HEK293T (cell line): ENCODE measurements around the gene SLCO4A1.

Experiments used
- CTCF ChIA-PET: fragments of 350-600 bp; formaldehyde crosslinking; extraction: SDS; loops from one replicate; lab custom pipeline; 2021; ENCODE audit warnings: antibody characterized with exemption, inconsistent platforms; lab: Yijun Ruan, JAX
- POLR2A ChIA-PET: fragments of 350-600 bp; formaldehyde crosslinking; extraction: SDS; loops from one replicate; lab custom pipeline; 2020; ENCODE audit warnings: antibody characterized with exemption, inconsistent platforms; lab: Yijun Ruan, JAX
- DNase-seq: peaks from one replicate; pipeline ENCODE4 v3.0.0; 2012; ENCODE audit warnings: mixed read lengths; ENCODE audit errors: extremely low spot score
- ARNT ChIP-seq: fragments of 450-650 bp; IDR thresholded peaks from 2 replicates; pipeline ENCODE4 v1.6.1; 2017; ENCODE audit warnings: mild to moderate bottlenecking
- BHLHE40 ChIP-seq: fragments of 450-650 bp; IDR thresholded peaks from 2 replicates; pipeline ENCODE4 v1.6.1; 2016; ENCODE audit warnings: mild to moderate bottlenecking, moderate library complexity, borderline replicate concordance
- CTBP1 ChIP-seq: fragments of 450-650 bp; IDR thresholded peaks from 2 replicates; pipeline ENCODE4 v1.6.1; 2016; ENCODE audit warnings: borderline replicate concordance
- ELF4 ChIP-seq: fragments of 450-650 bp; IDR thresholded peaks from 2 replicates; pipeline ENCODE4 v1.6.1; 2017; ENCODE audit warnings: antibody characterized with exemption
- FOXA1 ChIP-seq: fragments of 450-650 bp; IDR thresholded peaks from 2 replicates; pipeline ENCODE4 v1.6.1; 2016; ENCODE audit warnings: mild to moderate bottlenecking
- FOXK2 ChIP-seq: fragments of 450-650 bp; IDR thresholded peaks from 2 replicates; pipeline ENCODE4 v1.6.1; 2016; ENCODE audit warnings: mild to moderate bottlenecking
- FOXM1 ChIP-seq: fragments of 450-650 bp; IDR thresholded peaks from 2 replicates; pipeline ENCODE4 v1.6.1; 2017; ENCODE audit warnings: mild to moderate bottlenecking, borderline replicate concordance
- HDGF ChIP-seq: fragments of 450-650 bp; IDR thresholded peaks from 2 replicates; pipeline ENCODE4 v1.6.1; 2017; ENCODE audit warnings: antibody characterized with exemption, borderline replicate concordance
- L3MBTL2 ChIP-seq: fragments of 450-650 bp; conservative IDR thresholded peaks from 2 replicates; pipeline ENCODE4 v1.6.1; 2016; ENCODE audit warnings: mild to moderate bottlenecking
- LEF1 ChIP-seq: fragments of 450-650 bp; IDR thresholded peaks from 2 replicates; pipeline ENCODE4 v1.6.1; 2017; ENCODE audit warnings: mild to moderate bottlenecking, borderline replicate concordance
- NFRKB ChIP-seq: fragments of 450-650 bp; IDR thresholded peaks from 2 replicates; pipeline ENCODE4 v1.6.1; 2016; ENCODE audit warnings: mild to moderate bottlenecking, moderate library complexity
- SP1 ChIP-seq: fragments of 450-650 bp; IDR thresholded peaks from 2 replicates; pipeline ENCODE4 v1.6.1; 2017
- SUZ12 ChIP-seq: fragments of 450-650 bp; IDR thresholded peaks from 2 replicates; pipeline ENCODE4 v1.6.1; 2016; ENCODE audit warnings: mild to moderate bottlenecking
- TARDBP ChIP-seq: fragments of 450-650 bp; IDR thresholded peaks from 2 replicates; pipeline ENCODE4 v1.6.1; 2016
- ZNF384 ChIP-seq: fragments of 450-650 bp; IDR thresholded peaks from 2 replicates; pipeline ENCODE4 v1.6.1; 2016
- TF ChIP-seq, protein P1 (sequence below): fragments of 450-650 bp; IDR thresholded peaks from 2 replicates; pipeline ENCODE4 v1.6.1; 2016

SLCO4A1 gene

DNA sequence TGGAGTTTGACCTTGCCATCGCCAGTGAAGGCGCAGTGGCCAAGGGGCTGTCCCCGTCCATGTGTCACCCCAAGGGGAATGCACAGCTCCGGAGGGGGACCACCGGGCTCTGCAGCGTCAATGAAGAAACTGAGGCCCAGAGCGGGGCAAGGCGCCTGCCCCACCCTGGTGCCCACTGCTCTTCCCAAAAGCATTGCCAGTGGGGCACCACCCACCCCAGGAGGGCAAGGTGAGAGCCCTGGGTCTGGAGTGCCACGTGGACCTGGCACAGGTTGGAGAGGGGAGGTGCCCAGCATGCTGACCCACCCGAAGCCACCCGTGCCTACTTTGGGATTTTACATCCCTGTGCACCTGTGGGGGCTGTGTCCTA is 74.6 kb downstream of the SLCO4A1 start:
- ChIA-PET POLR2A (no interaction called here), CTCF (no interaction called here)
- no peak for DNase-seq
- TF ChIP-seq FOXK2 (no peak), FOXM1 (no peak), BHLHE40 (no peak), CTBP1 (no peak)

DNA sequence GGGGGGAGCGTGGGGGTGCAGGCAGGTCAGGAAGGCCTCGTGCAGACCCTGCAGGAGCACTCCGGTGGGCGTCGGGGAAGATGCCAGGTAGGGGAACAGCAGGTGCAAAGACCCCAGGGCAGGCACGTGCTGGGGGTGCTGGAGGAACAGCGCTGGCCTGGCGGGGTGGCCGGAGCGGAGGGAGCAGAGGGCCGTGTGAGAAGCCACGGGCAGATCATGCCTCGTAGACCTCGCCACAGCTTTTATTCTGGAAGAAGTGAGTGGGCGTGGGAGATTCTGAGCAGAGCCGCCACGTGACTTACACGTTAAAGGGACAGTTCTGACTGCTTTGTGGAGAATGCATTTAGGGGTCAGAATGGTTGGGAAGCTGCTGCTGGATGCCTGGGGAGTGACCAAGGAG is 75.6 kb downstream of the SLCO4A1 start:
- ChIA-PET CTCF (interaction anchor here (0.7 kb wide), 1 partner anchor 106 kb away, joined by 3 read pairs; no protein-coding TSS in a partner anchor), POLR2A (no interaction called here)
- DNase-seq = no peak
- TF ChIP-seq BHLHE40 = no peak
- no peak for TF ChIP-seq ELF4
- no peak for TF ChIP-seq SP1
- no peak for TF ChIP-seq L3MBTL2
- no peak for TF ChIP-seq CTBP1
- TF ChIP-seq NFRKB = no peak
- TF ChIP-seq FOXM1 = no peak
- TF ChIP-seq LEF1 = no peak
- TF ChIP-seq FOXK2 = no peak
- no peak for TF ChIP-seq SUZ12
- no peak for TF ChIP-seq ARNT
- no peak for TF ChIP-seq ZNF384
- TF ChIP-seq FOXA1 = no peak

DNA sequence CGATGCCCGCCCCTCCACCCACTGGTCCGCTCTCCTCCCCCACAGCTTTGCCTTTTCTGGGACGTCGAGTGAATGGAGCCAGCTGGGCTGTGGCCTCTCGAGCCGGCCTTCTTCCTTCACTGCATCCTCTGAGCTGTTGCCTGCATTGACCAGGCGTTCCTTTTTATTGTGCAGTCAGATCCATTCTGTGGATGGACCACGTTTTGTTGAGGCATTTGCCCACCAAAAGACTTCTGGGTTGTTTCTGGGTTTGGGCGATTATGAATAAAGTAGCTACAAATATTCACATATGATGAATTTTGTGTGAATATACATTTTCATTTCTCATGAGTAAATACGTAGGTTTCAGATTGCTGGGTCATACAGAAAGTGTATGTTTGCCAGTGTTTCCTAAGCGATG is 76.2 kb downstream of the SLCO4A1 start:
- DNase-seq = no peak
- CTCF ChIA-PET = no interaction called here
- TF ChIP-seq ELF4 (no peak), FOXM1 (no peak), SP1 (no peak), LEF1 (no peak), ZNF384 (no peak), L3MBTL2 (no peak), SUZ12 (no peak), FOXA1 (no peak), HDGF (no peak), ARNT (no peak), BHLHE40 (no peak)
- TF ChIP-seq, protein P1, sequence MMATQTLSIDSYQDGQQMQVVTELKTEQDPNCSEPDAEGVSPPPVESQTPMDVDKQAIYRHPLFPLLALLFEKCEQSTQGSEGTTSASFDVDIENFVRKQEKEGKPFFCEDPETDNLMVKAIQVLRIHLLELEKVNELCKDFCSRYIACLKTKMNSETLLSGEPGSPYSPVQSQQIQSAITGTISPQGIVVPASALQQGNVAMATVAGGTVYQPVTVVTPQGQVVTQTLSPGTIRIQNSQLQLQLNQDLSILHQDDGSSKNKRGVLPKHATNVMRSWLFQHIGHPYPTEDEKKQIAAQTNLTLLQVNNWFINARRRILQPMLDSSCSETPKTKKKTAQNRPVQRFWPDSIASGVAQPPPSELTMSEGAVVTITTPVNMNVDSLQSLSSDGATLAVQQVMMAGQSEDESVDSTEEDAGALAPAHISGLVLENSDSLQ = no peak
- POLR2A ChIA-PET = no interaction called here

DNA sequence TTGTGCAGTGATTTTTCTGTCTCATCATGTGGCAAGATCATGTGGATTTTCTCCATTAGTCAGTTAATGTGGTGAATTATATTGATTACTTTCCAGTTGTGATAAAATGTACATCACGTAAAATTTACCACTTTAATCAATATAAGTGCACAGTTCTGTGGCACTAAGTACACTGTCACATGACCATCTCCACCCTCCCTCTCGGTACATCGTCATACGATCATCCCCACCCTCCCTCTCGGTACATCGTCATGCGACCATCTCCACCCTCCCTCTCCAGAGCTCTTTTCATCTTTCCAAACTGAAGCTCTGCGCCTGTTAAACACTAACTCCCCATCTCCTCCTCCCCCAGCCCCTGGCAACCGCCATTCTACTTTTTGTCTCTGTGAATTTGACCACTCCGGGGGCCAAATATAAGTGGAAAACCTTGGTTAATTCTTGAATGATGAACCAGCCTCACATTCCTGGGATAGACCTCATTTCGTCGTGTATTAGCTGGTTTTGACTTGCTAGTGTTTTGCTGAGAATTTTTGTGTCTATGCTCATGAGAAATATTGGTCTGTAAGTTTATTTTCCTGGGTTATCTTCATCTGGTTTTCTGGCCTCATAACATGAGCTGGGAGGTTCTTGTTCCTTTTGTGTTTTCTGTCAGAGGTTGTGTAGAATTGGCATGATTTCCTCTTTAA is 77.1 kb downstream of the SLCO4A1 start:
- TF ChIP-seq LEF1 (no peak), FOXA1 (no peak), CTBP1 (no peak), BHLHE40 (no peak), SUZ12 (no peak), FOXM1 (no peak), HDGF (no peak), SP1 (no peak), L3MBTL2 (no peak), ELF4 (no peak), ARNT (no peak), NFRKB (no peak), ZNF384 (no peak), FOXK2 (no peak), TARDBP (no peak)
- ChIA-PET CTCF (no interaction called here), POLR2A (no interaction called here)
- no peak for DNase-seq
